GM18867 (cell line): ENCODE measurements around the gene UTP18.
"Not testable (repeated sequence)": the region's sequence is repeated elsewhere in the genome, so short reads cannot be mapped to it uniquely, and the experiment has no call there.

Source experiments
- ATAC-seq: cut with Tn5 transposase; IDR thresholded peaks from one replicate; pipeline ENCODE4 v1.9.1; 2021; ENCODE audit warnings: mild to moderate bottlenecking, moderate library complexity; ENCODE audit not compliant: unreplicated experiment

The UTP18 gene

GRCh38 chr17:51260237-51261023 is at the start of gene UTP18:
UTP18 (plus strand) TSS chr17:51260546; CDS start chr17:51260585, 39 bp downstream.
- peak; percentile 72 for ATAC-seq

- no peak for ATAC-seq
These were observed 45.4 kb upstream of the UTP18 start for GRCh38 chr17:51214920-51215319.

- ATAC-seq, result no peak
These were observed 42.4 kb upstream of the UTP18 start for GRCh38 chr17:51217946-51218345.

GRCh38 chr17:51221322-51221721 is 39.0 kb upstream of the UTP18 start:
- ATAC-seq, result no peak

- ATAC-seq, result no peak
These were observed 35.7 kb upstream of the UTP18 start for GRCh38 chr17:51224402-51225262.

- ATAC-seq, result not testable (repeated sequence)
These were observed 34.8 kb upstream of the UTP18 start for GRCh38 chr17:51225523-51225922.

GRCh38 chr17:51228161-51228560 is 32.2 kb upstream of the UTP18 start:
- no peak for ATAC-seq

- no peak for ATAC-seq
These were observed 30.5 kb upstream of the UTP18 start for GRCh38 chr17:51229889-51230288.

GRCh38 chr17:51230306-51230705 is 30.0 kb upstream of the UTP18 start:
- ATAC-seq, result no peak

- ATAC-seq, result no peak
These were observed 28.3 kb upstream of the UTP18 start for GRCh38 chr17:51231999-51232398.

GRCh38 chr17:51234162-51234561 is 26.2 kb upstream of the UTP18 start:
- ATAC-seq, result no peak

GRCh38 chr17:51238255-51238887 is 22.0 kb upstream of the UTP18 start:
- peak; percentile 59 for ATAC-seq

- ATAC-seq, result no peak
These were observed 20.1 kb upstream of the UTP18 start for GRCh38 chr17:51240275-51240674.

- ATAC-seq, result no peak
These were observed 16.3 kb upstream of the UTP18 start for GRCh38 chr17:51244041-51244440.

GRCh38 chr17:51245535-51245934 is 14.8 kb upstream of the UTP18 start:
- ATAC-seq, result no peak

GRCh38 chr17:51250314-51250840 is 10.0 kb upstream of the UTP18 start:
- no peak for ATAC-seq

GRCh38 chr17:51251010-51251409 is 9.3 kb upstream of the UTP18 start:
- no peak for ATAC-seq

GRCh38 chr17:51255673-51256072 is 4.7 kb upstream of the UTP18 start:
- ATAC-seq, result no peak

GRCh38 chr17:51256101-51256500 is 4.2 kb upstream of the UTP18 start:
- no peak for ATAC-seq

GRCh38 chr17:51257150-51258081 is 2.9 kb upstream of the UTP18 start:
- no peak for ATAC-seq
